H9 (cell line): ENCODE data around the gene PROK1. TPM values are rescaled to one million over a fixed set of nuclear protein-coding genes. Genes with fewer than 3 reads are reported as not detected.

Experiments used
- DNase-seq: peaks from one replicate; pipeline ENCODE4 v3.0.0-alpha.2; 2017
- H2AFZ ChIP-seq: one replicate; pipeline ENCODE4 v1.6.1; 2013; ENCODE audit warnings: mild to moderate bottlenecking, low read length, control low read depth, moderate library complexity
- H2AK5ac ChIP-seq: 2 replicates; pipeline ENCODE4 v1.6.1; 2013; ENCODE audit warnings: low read length, control low read depth, mixed read lengths; ENCODE audit not compliant: insufficient read length
- H2BK120ac ChIP-seq: one replicate; pipeline ENCODE4 v1.6.1; 2013; ENCODE audit warnings: low read depth, mild to moderate bottlenecking, low read length, control low read depth, inconsistent platforms; ENCODE audit not compliant: poor library complexity, severe bottlenecking
- H2BK12ac ChIP-seq: 2 replicates; pipeline ENCODE4 v1.6.1; 2013; ENCODE audit warnings: low read length, control low read depth, mixed read lengths, low read depth; ENCODE audit not compliant: insufficient read length
- H2BK15ac ChIP-seq: 2 replicates; pipeline ENCODE4 v1.6.1; 2013; ENCODE audit warnings: low read depth, low read length, control low read depth
- H2BK20ac ChIP-seq: one replicate; pipeline ENCODE4 v1.6.1; 2013; ENCODE audit warnings: low read depth, mild to moderate bottlenecking, low read length, control low read depth, inconsistent platforms; ENCODE audit not compliant: poor library complexity, severe bottlenecking
- H2BK5ac ChIP-seq: 2 replicates; pipeline ENCODE4 v1.6.1; 2013; ENCODE audit warnings: low read length, control low read depth, mixed read lengths; ENCODE audit not compliant: insufficient read length
- H3K14ac ChIP-seq: 2 replicates; pipeline ENCODE4 v1.6.1; 2013; ENCODE audit warnings: low read length, control low read depth; ENCODE audit not compliant: insufficient read depth
- H3K18ac ChIP-seq: 2 replicates; pipeline ENCODE4 v1.6.1; 2013; ENCODE audit warnings: low read depth, mild to moderate bottlenecking, mixed read lengths, low read length, control low read depth; ENCODE audit not compliant: insufficient read length
- H3K23ac ChIP-seq: 2 replicates; pipeline ENCODE4 v1.6.1; 2013; ENCODE audit warnings: low read length, control low read depth, mixed read lengths, low read depth; ENCODE audit not compliant: insufficient read length
- H3K23me2 ChIP-seq: 2 replicates; pipeline ENCODE4 v1.6.1; 2013; ENCODE audit warnings: low read depth, mild to moderate bottlenecking, mixed read lengths, low read length, control low read depth; ENCODE audit not compliant: insufficient read length, poor library complexity, severe bottlenecking
- H3K27ac ChIP-seq: 2 replicates; pipeline ENCODE4 v1.5.1; 2013; ENCODE audit warnings: low read length, control low read depth, mixed read lengths, low read depth; ENCODE audit not compliant: insufficient read length
- H3K27me3 ChIP-seq: 2 replicates; pipeline ENCODE4 v1.6.1; 2013; ENCODE audit warnings: low read length, control low read depth, inconsistent platforms; ENCODE audit not compliant: insufficient read depth
- H3K4ac ChIP-seq: 2 replicates; pipeline ENCODE4 v1.6.1; 2013; ENCODE audit warnings: low read depth, mild to moderate bottlenecking, control low read depth, inconsistent platforms, low read length, moderate library complexity
- H3K4me1 ChIP-seq: 2 replicates; pipeline ENCODE4 v1.6.1; 2013; ENCODE audit warnings: low read length, control low read depth, inconsistent platforms; ENCODE audit not compliant: insufficient read depth
- H3K4me2 ChIP-seq: 2 replicates; pipeline ENCODE4 v1.6.1; 2013; ENCODE audit warnings: low read length, control low read depth, mixed read lengths; ENCODE audit not compliant: insufficient read length, insufficient read depth
- H3K56ac ChIP-seq: 2 replicates; pipeline ENCODE4 v1.6.1; 2013; ENCODE audit warnings: low read depth, mild to moderate bottlenecking, mixed read lengths, low read length, control low read depth; ENCODE audit not compliant: insufficient read length
- H3K79me1 ChIP-seq: 2 replicates; pipeline ENCODE4 v1.6.1; 2013; ENCODE audit warnings: low read depth, mild to moderate bottlenecking, moderate library complexity, low read length, control low read depth, inconsistent platforms; ENCODE audit not compliant: insufficient read depth, poor library complexity, severe bottlenecking
- H3K79me2 ChIP-seq: 2 replicates; pipeline ENCODE4 v1.6.1; 2013; ENCODE audit warnings: low read length, control low read depth, inconsistent platforms; ENCODE audit not compliant: insufficient read depth
- H3K9ac ChIP-seq: 2 replicates; pipeline ENCODE4 v1.6.1; 2013; ENCODE audit warnings: low read length, control low read depth, mixed read lengths; ENCODE audit not compliant: insufficient read length; ENCODE audit errors: extremely low read depth
- H3K9me3 ChIP-seq: one replicate; pipeline ENCODE4 v1.6.1; 2013; ENCODE audit warnings: low read depth, low read length, inconsistent platforms; ENCODE audit not compliant: control insufficient read depth
- H3T11ph ChIP-seq: one replicate; pipeline ENCODE4 v1.6.1; 2013; ENCODE audit warnings: mild to moderate bottlenecking, low read length, control low read depth, inconsistent platforms
- H4K20me1 ChIP-seq: one replicate; pipeline ENCODE4 v1.6.1; 2013; ENCODE audit not compliant: control insufficient read depth, insufficient read length, insufficient read depth
- H4K5ac ChIP-seq: 2 replicates; pipeline ENCODE4 v1.6.1; 2013; ENCODE audit warnings: low read depth, mild to moderate bottlenecking, mixed read lengths, low read length, control low read depth; ENCODE audit not compliant: insufficient read length
- H4K8ac ChIP-seq: replicated peaks from 2 replicates; pipeline ENCODE4 v1.6.1; 2013; ENCODE audit warnings: low read length, control low read depth, mixed read lengths, low read depth; ENCODE audit not compliant: insufficient read length
- H4K91ac ChIP-seq: 2 replicates; pipeline ENCODE4 v1.6.1; 2013; ENCODE audit warnings: low read depth, mild to moderate bottlenecking, moderate library complexity, mixed read lengths, low read length, control low read depth; ENCODE audit not compliant: insufficient read length
- H3K27ac Mint-ChIP-seq, 3 experiments: 2 replicates in 2 of 3; 3 replicates in 1 of 3; pipeline ENCODE4 v1.8.0; 2020 to 2021; ENCODE audit warnings: mixed read lengths in 3 of 3, mild to moderate bottlenecking in 1 of 3, moderate library complexity in 1 of 3
- H3K27me3 Mint-ChIP-seq: 2 replicates; pipeline ENCODE4 v1.8.0; 2021; ENCODE audit warnings: low read depth, mild to moderate bottlenecking, moderate library complexity, mixed read lengths
- H3K36me3 Mint-ChIP-seq, 3 experiments: 2 replicates in 2 of 3; 3 replicates in 1 of 3; pipeline ENCODE4 v1.8.0; 2020 to 2021; ENCODE audit warnings: low read depth in 3 of 3, mixed read lengths in 3 of 3; ENCODE audit not compliant: insufficient read depth in 1 of 3
- H3K4me1 Mint-ChIP-seq, 2 experiments: 2 replicates each; pipeline ENCODE4 v1.8.0; 2020; ENCODE audit warnings: mixed read lengths in 2 of 2
- H3K4me3 Mint-ChIP-seq, 2 experiments: 2 replicates in 1 of 2; 3 replicates in 1 of 2; pipeline ENCODE4 v1.8.0; 2020 to 2021; ENCODE audit warnings: mild to moderate bottlenecking in 2 of 2, mixed read lengths in 2 of 2, moderate library complexity in 1 of 2
- H3K9me3 Mint-ChIP-seq, 2 experiments: 2 replicates in 1 of 2; 3 replicates in 1 of 2; pipeline ENCODE4 v1.8.0; 2020; ENCODE audit warnings: mild to moderate bottlenecking in 2 of 2, mixed read lengths in 2 of 2, moderate library complexity in 1 of 2
- WGBS: extraction: QIAGEN DNeasy Blood & Tissue Kit; methylation state at CpG from one replicate; pipeline ENCODE4 v1.1.7; 2013; ENCODE audit warnings: missing lambda C conversion rate, low lambda C conversion rate, mixed read lengths; ENCODE audit not compliant: insufficient read length; ENCODE audit errors: extremely low coverage; 5-methylcytosine and 5-hydroxymethylcytosine counted together
- total RNA-seq: library from RNA; stranded (reverse); gene quantifications from 2 replicates; pipeline ENCODE4 v1.2.1, GENCODE V29; 2021
- TF ChIP-seq, protein P1 (sequence below): fragments of 200-600 bp; sonication (generic); conservative IDR thresholded peaks from 3 replicates; pipeline ENCODE4 v1.8.0; 2021; ENCODE audit warnings: antibody characterized with exemption, mild to moderate bottlenecking

Gene PROK1
- total RNA-seq, 1 experiment from 2014 or later = not detected

DNA sequence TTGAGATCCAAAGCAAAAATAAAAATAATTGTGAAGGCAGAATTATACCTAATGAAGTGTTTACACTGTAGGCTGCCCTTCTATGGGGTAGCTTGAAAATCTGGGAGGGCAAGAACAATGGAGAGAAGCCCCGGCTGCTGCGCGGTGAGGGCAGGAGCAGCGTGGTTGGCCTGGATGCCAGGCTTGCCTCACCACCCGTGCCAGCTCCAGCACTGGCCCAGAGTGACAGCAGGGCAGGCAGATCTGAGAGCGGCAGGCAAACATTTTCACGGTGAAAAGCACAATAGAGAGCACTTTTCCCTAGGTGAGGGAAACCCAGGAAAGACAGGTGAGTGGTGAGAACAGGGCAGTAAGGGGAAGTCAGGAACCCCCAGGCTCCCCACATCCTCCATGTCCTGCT lies 1.4 kb downstream of the PROK1 start:
- no peak for DNase-seq
- H2BK5ac ChIP-seq = no peak overlapping the region
- peaks cover 2% of the 10 kb centered on the region; the same call in 1 of the 2 replicates for H3K4me1 ChIP-seq
- H4K5ac ChIP-seq = no peak overlapping the region
- TF ChIP-seq, protein P1, sequence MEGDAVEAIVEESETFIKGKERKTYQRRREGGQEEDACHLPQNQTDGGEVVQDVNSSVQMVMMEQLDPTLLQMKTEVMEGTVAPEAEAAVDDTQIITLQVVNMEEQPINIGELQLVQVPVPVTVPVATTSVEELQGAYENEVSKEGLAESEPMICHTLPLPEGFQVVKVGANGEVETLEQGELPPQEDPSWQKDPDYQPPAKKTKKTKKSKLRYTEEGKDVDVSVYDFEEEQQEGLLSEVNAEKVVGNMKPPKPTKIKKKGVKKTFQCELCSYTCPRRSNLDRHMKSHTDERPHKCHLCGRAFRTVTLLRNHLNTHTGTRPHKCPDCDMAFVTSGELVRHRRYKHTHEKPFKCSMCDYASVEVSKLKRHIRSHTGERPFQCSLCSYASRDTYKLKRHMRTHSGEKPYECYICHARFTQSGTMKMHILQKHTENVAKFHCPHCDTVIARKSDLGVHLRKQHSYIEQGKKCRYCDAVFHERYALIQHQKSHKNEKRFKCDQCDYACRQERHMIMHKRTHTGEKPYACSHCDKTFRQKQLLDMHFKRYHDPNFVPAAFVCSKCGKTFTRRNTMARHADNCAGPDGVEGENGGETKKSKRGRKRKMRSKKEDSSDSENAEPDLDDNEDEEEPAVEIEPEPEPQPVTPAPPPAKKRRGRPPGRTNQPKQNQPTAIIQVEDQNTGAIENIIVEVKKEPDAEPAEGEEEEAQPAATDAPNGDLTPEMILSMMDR = no peak
- no peaks in the 10 kb centered on the region for H3K27me3 ChIP-seq
- H3K27ac Mint-ChIP-seq = no peak overlapping the region
- no peak overlapping the region for H3K4me3 Mint-ChIP-seq
- no peak overlapping the region for H4K91ac ChIP-seq
- H3K56ac ChIP-seq = no peak overlapping the region
- WGBS = no CpG with 5 or more reads among the region's 7 CpGs
- H4K8ac ChIP-seq = no peak overlapping the region
- no peak overlapping the region for H3K18ac ChIP-seq
- no peak overlapping the region for H2BK120ac ChIP-seq
- no peak overlapping the region for H3T11ph ChIP-seq
- no peak overlapping the region for H3K23ac ChIP-seq
- H3K14ac ChIP-seq = no peak overlapping the region
- H3K4ac ChIP-seq = no peak overlapping the region
- H3K27me3 Mint-ChIP-seq = peaks cover 13% of the 10 kb centered on the region
- H4K20me1 ChIP-seq = no peaks in the 10 kb centered on the region
- H2BK12ac ChIP-seq = no peak overlapping the region
- H3K79me2 ChIP-seq = no peaks in the 10 kb centered on the region
- H2BK15ac ChIP-seq = no peak overlapping the region
- no peak overlapping the region for H2BK20ac ChIP-seq
- H3K4me1 Mint-ChIP-seq = peaks cover 20 to 23% of the 10 kb centered on the region in 2 experiments
- no peaks in the 10 kb centered on the region for H3K36me3 Mint-ChIP-seq
- H3K4me2 ChIP-seq = no peak overlapping the region
- no peak overlapping the region for H3K27ac ChIP-seq
- H3K9me3 Mint-ChIP-seq = no peaks in the 10 kb centered on the region
- no peaks in the 10 kb centered on the region for H3K79me1 ChIP-seq
- H2AK5ac ChIP-seq = no peak overlapping the region
- no peaks in the 10 kb centered on the region for H3K9me3 ChIP-seq
- no peak overlapping the region for H3K9ac ChIP-seq
- no peaks in the 10 kb centered on the region for H3K23me2 ChIP-seq
- H2AFZ ChIP-seq = no peak overlapping the region
